Measurements from ENCODE around the gene EVI2B.
"Not testable (repeated sequence)": the region's sequence is repeated elsewhere in the genome, so short reads cannot be mapped to it uniquely, and the experiment has no call there.

The EVI2B gene, protein sequence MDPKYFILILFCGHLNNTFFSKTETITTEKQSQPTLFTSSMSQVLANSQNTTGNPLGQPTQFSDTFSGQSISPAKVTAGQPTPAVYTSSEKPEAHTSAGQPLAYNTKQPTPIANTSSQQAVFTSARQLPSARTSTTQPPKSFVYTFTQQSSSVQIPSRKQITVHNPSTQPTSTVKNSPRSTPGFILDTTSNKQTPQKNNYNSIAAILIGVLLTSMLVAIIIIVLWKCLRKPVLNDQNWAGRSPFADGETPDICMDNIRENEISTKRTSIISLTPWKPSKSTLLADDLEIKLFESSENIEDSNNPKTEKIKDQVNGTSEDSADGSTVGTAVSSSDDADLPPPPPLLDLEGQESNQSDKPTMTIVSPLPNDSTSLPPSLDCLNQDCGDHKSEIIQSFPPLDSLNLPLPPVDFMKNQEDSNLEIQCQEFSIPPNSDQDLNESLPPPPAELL

DNA sequence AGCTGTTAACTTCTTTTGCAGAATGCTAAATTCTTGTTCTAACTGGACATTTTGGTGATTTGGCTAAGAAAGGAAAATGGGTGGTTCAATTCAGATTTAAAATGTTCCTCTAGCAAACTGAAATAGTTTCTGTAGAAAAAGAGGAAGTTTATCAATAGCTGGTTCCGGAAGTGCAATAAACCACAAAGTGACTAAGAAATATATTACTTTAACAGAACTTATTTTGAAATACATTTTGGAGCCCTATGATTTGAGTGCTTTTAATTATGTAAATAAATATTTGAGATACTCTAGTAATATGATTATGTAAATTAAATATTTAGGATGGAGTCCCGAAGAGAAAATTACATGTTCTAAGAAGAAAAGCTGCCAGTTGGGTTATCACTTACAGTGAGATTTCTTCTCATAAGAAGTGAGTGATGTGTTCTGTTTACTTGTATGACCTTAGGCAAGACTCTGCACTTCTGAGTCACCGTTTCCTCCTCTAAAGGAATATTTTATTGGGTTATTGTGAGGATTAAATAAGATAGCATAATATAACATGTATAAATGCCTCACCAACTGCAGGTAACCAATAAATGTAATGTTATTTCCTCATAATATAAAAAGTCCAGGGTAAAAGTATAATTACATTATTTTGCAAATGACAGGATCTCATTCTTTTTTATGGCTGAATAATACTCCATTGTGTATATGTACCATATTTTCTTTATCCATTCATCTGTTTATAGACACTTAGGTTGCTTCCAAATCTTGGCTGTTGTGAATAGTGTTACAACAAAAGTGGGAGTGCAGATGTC lies at the start of gene EVI2B:
EVI2B (minus strand) TSS at position 73 of the 800 bp plus-strand sequence. CDS start 8,445 bp downstream, outside the sequence.
- DNase-seq = peak; percentile 93

DNA sequence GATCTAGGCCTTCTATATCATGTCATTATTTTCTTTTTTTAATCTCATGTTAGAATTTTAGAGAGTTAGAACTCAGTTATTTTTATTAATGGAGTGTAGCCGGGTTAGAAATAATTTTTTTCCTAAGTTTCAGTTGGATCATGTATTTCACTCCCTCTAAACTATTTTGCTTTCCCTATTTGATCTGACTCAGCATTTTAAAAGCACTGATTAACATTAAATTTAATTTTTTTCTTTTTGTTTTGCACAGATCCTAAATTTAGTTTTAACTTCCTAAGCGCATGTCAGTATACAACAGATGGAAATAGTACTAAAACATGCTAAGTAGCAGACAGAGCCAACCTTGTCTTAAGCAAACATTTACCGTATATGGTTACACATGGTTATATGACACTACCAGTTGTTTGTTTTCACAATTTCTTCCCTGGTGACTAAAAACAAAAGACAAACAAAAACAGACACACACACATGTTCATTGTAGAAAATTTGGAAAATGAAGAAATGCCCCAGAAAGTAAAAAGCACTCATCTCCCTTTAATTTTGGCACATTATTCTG lies 44.1 kb upstream of the EVI2B start:
- DNase-seq = no peak

DNA sequence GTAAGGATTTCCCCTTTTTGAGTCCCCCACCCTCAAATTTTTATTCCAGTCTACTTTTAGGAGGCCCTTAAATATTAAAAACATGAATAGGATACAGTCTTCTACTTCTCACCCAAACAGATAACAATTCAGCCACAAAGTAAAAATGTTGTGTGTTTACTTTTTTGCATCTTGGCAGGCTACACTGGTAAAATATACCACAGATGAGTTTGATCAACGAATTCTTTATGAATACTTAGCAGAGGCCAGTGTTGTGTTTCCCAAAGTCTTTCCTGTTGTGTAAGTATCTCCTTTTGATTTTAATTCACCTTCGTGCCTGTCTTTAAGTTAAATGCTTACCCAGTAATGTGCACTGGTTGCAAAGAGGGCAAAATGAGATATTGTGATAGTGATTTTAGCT lies 43.2 kb upstream of the EVI2B start:
- DNase-seq = no peak

DNA sequence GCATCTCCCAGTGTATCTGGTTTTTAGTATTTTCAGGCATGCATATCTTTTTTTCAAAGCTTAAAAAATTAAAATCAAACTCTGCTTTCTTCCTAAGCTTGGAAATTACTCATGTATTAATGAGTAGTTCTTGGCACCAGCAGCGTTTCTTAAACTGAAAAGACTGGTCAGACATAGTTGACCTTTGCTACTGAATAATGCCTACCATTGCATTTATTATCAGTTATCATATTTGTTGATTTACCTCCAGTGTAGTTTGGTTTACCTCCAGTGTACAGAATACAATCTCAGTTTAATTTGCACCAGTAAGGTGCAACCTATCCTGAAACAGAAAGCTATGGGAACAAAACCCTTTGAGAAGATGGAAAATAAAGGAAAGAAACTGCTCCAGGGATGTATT lies 42.1 kb upstream of the EVI2B start:
- DNase-seq = no peak

DNA sequence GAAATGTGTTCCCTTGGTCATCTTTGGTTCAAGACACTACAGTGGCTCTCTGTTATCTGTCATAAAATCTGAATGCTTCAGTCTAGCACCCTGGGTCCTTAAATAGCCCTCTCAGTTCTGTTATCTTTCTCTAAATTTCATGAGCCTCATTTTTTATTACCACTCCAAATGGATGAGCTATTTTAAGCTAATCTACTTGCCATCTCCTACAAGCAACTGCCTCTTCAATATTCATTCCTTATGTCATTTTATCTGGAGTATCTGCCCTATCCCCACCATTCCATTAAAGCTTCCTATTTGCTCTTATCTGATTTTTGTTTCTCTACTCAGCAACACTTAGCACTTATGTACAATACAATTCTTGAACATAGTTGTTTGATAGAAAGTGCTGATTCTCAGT lies 35.6 kb upstream of the EVI2B start:
- DNase-seq = no peak

DNA sequence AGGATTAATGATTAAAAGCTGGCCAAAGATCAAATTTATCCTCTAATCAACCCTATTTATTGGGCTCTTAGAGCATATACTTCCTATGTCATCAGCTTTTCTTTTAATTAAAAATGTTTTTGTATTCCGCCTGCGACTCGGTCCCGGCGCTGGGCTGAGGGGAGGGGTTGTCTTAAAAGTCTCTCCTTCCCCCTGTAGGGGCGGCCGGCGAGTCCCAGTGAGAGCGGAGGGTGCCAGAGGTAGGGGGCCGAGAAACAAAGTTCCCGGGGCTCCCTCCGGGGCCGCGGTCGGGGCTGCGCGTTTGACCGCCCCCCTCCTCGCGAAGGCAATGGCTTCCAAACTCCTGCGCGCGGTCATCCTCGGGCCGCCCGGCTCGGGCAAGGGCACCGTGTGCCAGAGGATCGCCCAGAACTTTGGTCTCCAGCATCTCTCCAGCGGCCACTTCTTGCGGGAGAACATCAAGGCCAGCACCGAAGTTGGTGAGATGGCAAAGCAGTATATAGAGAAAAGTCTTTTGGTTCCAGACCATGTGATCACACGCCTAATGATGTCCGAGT lies 31.4 kb upstream of the EVI2B start:
- not testable (repeated sequence) for DNase-seq

DNA sequence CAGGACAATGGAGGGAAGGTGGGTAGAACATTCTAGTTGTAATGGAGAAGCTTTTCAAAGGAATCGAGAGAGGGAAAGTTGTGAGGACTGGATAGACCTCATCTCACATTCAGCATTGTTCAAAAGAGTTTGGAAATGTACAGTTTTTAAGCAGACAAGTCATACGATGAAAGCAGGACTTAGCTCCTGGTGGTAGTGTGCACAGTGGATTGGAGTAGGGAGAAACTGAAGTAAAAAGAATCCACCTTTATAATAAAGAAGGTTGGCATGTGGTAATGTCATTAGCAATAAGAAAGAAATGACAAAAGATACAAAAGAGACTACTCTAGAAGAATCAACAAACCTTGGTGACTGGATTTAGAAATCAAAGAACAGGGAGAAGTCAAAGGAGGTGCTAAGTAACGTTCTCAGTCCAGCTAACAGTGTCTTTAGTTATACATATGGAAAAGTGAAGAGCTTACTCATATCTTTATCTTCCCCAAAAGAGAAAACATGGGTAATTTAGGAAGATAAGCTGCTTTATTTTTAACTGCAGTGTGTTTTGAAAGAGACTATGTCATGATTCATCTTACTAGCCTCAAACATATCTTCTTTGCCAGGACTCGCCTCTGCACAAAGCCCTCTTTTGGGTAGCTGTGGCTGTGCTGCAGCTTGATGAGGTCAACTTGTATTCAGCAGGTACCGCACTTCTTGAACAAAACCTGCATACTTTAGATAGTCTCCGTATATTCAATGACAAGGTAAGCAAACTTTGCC lies 26.2 kb upstream of the EVI2B start:
- DNase-seq = peak; percentile 64

DNA sequence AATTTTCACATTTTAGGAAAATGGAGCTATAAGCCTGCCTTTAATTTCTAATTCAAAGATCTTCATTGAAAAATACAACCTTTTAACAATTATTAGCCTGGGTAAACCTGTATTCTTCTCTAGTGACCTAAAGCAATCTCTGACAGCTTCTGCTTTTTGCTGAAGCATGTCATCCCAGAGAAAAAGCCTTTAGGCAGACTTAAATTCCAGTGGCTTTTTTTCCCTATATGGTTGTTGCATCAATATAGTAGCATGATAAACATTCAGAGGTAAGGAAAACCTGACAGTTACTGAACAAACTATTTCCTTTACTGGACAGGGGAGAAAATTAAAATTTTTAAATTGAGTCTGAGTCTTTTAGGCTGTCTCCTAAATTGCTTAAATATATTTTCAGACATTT lies 15.4 kb upstream of the EVI2B start:
- no peak for DNase-seq

DNA sequence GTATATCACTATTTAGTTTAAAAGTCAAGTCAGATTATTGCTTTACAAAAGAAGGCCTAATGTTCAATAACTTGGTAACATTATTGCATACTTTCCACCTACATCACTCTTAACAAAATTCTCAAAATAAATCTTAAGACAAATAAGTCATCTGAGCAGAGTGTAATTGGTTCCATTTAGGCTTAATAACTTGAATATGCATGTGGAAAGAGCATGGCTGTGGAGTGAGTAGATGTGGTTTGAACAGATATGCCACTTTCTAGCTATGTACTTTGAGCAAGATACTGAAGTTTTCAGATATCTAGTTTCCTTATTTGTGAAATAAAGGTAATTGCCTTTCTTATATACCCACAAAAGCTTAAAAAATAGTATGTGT lies 14.3 kb upstream of the EVI2B start:
- no peak for DNase-seq

DNA sequence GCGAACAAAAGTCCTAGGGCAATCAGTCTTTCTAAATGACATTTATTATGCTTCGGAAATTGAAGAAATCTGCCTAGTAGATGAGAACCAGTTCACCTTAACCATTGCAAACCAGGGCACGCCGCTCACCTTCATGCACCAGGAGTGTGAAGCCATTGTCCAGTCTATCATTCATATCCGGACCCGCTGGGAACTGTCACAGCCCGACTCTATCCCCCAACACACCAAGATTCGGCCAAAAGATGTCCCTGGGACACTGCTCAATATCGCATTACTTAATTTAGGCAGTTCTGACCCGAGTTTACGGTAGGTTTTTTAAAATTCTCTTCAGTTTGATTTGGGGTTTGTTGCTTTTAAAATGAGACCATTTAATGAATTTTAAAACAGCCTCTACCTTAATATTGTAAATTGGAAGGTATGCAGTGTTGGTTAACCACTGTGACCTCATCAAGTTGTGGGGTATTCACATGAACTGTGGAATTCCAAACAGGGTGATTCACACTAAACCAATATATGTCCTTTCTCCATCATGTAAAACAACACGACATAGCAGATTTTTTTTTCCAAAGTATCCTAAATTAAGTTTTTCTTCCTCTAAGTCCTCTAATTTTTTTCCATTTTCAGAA lies 13.8 kb upstream of the EVI2B start:
- no peak for DNase-seq

DNA sequence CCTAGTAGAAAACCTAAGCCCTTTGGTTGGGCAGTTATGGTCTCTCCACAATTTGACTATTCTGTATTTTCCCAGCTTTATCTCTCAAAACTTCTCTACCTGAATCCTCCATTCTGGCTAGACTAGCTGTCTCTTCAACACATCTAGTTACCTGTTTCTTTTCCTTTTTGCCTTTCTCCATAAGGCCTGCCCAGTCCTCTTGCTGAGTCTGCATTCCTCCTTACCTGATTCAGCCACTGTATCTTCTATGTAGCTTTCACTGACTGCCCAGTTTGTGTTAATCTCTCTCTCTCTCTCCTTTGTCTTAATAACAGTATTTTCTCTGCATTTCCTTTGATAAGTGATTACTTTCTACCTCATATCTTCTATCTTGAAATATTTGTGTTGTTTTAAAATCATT lies 9.7 kb upstream of the EVI2B start:
- DNase-seq = no peak

DNA sequence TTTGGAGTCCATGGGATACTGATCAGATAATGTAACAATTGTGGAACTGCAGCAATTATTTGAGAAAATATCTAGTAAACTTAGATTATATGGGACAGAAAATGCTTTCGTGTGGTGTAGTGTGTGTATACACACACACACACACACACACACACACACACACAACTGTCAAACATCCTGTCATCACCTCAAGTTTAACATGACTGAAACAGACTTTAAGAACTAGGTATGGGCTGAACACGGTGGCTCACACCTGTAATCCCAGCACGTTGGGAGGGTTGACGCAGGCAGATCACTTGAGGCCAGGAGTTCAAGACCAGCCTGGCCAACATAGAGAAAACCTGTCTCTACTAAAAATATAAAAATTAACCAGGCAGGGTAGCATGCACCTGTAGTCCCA lies 8.1 kb upstream of the EVI2B start:
- DNase-seq = no peak

DNA sequence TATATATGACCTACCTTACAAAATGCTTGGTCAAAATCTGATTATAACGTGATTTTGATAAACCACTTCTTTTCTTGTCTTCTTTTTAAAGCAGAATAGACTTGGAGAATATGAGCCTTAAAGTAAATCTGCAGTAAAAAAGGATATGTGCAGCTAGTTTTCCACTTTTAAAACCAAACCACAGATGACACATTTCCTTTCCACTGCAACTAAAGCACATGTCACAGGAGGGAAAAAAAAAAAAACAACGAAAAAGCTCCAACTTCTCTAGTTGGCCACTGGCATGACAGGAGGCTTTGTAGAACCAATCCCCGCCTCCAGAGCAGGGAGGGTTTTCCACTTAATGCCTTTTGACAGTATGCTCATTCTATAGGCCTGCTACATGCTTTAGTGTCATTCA lies 7.6 kb upstream of the EVI2B start, which contains the start of gene EVI2A:
EVI2A (minus strand) TSS at position 142 of the 400 bp plus-strand sequence. CDS start 2,609 bp downstream, outside the sequence.
- peak; percentile 94 for DNase-seq

DNA sequence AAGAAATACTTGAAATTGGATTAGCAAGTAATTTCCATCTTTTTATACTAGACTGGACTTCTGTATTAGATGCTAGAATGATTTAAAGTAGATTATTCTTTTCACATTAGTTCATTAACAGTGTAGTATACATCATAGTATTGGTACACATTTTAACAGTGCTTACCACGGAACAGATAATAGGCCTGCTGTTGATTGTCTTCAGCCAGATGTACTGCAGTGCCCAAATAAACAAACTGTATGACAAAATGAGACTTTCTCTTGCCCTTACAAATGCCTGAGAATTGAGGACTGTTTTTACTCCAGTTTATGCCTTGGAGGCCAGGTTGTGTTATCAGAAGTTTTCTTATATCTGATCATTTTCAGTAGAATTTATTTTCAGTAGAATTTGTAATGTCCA lies 6.9 kb upstream of the EVI2B start:
- peak; percentile 30 for DNase-seq

DNA sequence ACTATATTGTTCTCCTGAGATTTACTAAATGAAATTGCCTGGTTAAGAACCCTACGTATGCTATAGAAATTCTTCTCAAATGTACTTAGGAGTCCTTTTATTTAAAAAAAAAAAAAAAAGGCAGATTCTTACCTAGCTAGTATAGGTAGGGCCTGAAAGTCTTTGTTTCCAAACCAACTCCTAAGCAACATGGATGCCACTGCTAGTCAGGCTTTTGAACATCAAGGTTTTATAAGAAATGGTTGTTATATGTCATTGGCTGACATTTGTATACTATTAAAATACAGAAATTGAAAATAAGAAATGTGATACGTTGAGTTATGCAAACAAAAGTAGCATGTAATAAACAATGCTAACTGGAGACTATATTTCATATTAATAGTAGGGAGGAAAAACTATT lies 6.4 kb upstream of the EVI2B start:
- no peak for DNase-seq

DNA sequence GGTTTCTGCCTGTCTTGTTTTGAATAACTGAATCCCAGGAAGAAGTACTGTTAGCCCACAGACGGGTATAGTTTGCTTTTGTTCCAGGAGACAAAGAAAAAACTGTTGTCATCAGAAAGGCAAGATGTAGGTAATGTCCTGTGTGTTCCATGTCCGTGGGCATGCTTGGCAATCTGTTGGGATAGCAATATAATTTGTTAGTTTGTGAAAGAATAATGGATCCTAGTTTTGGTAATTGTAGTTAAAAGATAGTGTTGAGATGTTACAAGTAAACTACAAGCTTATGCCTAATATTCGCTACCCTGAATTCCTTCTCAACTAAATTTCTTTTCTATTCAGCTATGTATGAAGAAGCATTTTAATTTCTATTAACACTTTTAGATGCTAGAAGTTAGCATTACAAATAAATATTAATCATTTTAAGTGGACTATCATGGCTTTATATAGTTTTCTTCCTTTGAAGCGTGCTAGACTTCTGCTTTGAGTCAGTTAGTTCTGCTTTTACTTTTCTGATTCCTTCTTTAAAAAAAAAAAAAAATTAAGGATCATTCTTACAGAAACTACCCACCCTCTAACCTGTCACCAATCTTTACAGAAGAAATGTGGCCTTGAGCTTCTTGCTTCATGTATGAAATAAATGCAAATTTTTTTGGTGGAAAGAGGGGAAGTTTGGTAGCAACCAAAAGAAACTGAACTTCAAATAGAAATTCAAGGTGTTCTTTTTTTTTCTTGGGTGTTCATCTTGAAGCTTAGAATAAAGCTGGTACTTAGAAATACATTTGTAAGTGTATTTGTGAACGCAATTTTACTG lies 5.2 kb upstream of the EVI2B start:
- DNase-seq = peak; percentile 60

DNA sequence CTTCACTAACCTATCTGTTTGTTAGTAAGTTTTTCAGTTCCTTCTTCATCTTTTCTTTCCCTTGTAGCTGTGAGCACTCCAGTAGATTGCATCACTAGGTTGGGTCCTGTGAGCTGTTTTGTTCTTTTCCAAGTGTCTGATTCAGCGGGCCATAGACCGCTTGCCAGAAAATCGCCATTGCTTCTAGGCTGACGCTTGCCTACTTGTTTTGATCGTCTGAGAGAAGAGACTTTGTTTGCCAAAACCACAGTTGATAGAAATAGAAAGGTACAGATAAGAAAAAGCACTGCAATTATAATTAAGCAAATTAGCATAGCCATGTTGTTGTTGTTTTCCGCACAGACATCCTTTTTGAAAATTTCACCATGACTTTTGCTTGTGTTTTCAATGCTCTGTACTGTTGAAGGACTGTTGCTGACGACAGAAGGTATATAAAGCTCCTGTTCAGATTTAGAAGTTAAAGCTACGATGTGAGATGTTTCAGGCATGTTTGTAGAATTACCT lies 4.5 kb upstream of the EVI2B start:
- DNase-seq = peak; percentile 73

DNA sequence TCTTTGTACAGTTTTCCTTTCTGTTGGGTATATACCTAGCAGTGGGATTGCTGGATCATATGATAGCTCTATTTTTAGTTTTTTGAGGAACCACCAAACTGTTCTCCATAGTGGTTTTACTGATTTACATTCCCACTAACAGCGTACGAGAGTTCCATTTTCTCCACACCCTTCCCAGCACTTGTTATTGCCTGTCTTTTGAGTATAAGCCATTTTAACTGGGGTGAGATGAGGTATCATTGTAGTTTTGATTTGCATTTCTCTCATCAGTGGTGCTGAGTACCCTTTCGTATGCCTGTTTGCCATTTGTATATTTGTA lies 887 bp upstream of the EVI2B start:
- no peak for DNase-seq

DNA sequence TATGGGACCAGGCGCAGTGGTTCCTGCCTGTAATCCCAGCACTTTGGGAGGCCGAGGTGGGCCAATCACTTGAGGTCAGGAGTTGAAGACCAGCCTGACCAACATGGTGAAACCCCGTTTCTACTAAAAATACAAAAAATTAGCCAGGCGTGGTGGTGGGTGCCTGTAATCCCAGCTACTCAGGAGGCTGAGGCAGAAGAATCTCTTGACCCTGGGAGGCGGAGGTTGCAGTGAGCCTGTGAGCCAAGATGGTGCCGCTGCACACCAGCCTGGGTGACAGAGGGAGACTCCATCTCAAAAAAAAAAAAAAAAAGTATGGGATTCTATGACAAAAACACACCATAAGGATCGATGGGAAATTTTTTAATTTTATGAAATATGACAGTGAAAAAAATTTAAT lies 1.6 kb downstream of the EVI2B start:
- peak; percentile 34 for DNase-seq

DNA sequence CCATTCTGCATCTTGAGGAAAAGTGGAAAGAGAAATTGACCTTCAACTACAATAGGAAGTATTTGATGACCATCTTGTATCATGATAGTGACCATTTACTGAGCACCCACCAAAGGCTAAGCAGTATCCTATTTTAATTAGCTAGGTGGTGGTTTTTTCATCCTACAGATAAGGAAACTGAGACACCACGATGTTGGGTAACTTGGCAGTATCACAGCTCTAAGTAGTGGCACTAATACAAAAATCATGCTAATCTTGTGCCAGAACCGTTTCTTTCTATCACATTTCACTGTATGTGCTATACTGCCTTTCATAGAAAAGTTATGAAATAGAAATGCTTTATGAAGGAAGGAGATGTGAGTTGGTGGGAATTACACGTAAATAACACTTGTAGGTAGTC lies 2.3 kb downstream of the EVI2B start:
- peak; percentile 56 for DNase-seq

DNA sequence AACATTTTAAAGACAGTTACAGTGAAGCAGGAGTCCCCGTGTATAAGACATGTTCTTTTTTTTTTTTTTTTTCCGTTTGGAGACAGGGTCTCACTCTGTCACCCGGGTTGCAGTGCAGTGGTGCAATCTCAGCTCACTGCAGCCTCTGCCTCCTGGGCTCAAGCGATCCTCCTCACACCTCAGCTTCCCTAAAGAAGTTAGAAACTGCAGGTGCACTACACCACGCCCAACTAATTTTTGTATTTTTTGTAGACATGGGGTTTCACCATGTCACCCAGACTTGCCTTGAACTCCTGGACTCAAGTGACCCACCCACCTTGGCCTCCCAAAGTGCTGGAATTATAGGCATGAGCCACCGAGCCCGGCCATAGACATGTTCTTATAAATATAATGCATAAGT lies 3.0 kb downstream of the EVI2B start:
- DNase-seq = peak; percentile 43
